Transverse colon (tissue), 3 donors: ENCODE measurements around the gene PKLR.

ENCODE experiments used
- CTCF ChIP-seq, 5 experiments: fragments of 200-600 bp in 3 of 5; fragments of 450-650 bp in 2 of 5; sonication (generic) in 3 of 5; IDR thresholded peaks; 1 replicate in 2 of 5; 2 replicates in 3 of 5; pipeline ENCODE4 v1.5.1; 2016 to 2017; ENCODE audit warnings: antibody characterized with exemption in 5 of 5, inconsistent platforms in 3 of 5, mild to moderate bottlenecking in 2 of 5, moderate library complexity in 1 of 5
- POLR2A ChIP-seq: fragments of 450-650 bp; IDR thresholded peaks from one replicate; pipeline ENCODE4 v1.6.1; 2016; ENCODE audit warnings: antibody characterized with exemption, mild to moderate bottlenecking, moderate library complexity

GRCh38 chr1:155250246-155250632 is 51.0 kb downstream of the PKLR start:
- TF ChIP-seq CTCF (IDR thresholded peaks at IDR 0.05): no peak
- TF ChIP-seq POLR2A: no peak
